Measurements from ENCODE around the gene NOTCH3. TPM values are rescaled to one million over a fixed set of nuclear protein-coding genes. Genes with fewer than 3 reads are reported as not detected.

The NOTCH3 gene
- total RNA-seq, 2 donors from 2014 or later = 0.07 TPM; not detected in 1

DNA sequence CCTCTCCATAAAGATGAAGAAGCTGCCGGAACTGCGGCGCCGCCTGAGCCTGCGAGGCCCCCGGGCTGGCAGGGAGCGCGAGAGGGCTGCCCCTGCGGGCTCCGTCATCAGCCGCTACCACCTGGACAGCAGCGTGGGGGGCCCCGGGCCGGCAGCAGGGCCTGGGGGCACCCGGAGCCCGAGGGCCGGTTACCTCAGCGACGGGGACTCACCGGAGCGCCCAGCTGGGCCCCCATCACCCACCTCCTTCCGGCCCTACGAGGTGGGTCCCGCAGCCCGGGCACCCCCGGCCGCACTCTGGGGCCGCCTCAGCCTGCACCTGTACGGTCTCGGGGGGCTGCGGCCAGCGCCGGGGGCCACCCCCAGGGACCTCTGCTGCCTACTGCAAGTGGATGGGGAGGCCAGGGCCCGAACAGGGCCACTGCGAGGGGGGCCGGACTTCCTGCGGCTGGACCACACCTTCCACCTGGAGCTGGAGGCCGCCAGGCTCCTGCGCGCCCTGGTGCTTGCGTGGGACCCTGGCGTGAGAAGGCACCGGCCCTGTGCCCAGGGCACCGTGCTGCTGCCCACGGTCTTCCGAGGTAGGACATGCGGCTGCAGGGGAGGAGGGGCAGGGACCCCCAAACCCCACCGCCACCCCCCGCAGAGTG is 90.9 kb downstream of the NOTCH3 start:
- DNase-seq (ENCODE audit: low spot score in 2 of 2) (no peak), ATAC-seq (no peak)
- no peaks in the 10 kb centered on the region for H3K9me3 Mint-ChIP-seq
- H3K36me3 Mint-ChIP-seq = peaks cover 5 to 19% of the 10 kb centered on the region in 2 donors
- H3K27ac Mint-ChIP-seq = no peak overlapping the region

Other genes with a start within 250 kb of the NOTCH3 start
- gene SLC1A6, start 221.1 kb downstream of the NOTCH3 start, total RNA-seq = not detected
- gene CASP14, start 151.5 kb downstream of the NOTCH3 start, total RNA-seq = not detected
- gene OR1I1, start 118.8 kb downstream of the NOTCH3 start, total RNA-seq = not detected
- gene SYDE1, start 93.6 kb downstream of the NOTCH3 start, total RNA-seq = 1 to 10 TPM; 1.9 to 3.9 TPM
- under 1 TPM in 1 of 2 donors, not detected in 1; 0.27 TPM for gene EPHX3, start 31.5 kb upstream of the NOTCH3 start, total RNA-seq
- gene BRD4, start 131.5 kb upstream of the NOTCH3 start, total RNA-seq = 100 to 1,000 TPM; 108 to 114 TPM
- gene AKAP8, start 178.8 kb upstream of the NOTCH3 start, total RNA-seq = 10 to 100 TPM; 41.1 to 51.4 TPM
- 100 to 1,000 TPM in 1 of 2 donors, 10 to 100 TPM in 1; 70.9 to 114 TPM for gene AKAP8L, start 218.0 kb upstream of the NOTCH3 start, total RNA-seq
- 10 to 100 TPM; 18.4 to 19.8 TPM for gene WIZ, start 249.0 kb upstream of the NOTCH3 start, total RNA-seq